Stimulated activated CD8-positive, alpha-beta memory T cell treated with anti-CD3 and anti-CD28 coated beads, Interleukin-4, amount 100 ng/mL, for 1 hour (primary cell): ENCODE results near the gene RRP8.

Source experiments
- DNase-seq, 2 donors: peaks; one replicate each; pipeline ENCODE4 v3.0.0-alpha.2; 2020; ENCODE audit warnings: low read depth in 2 of 2, low spot score in 1 of 2

RRP8 gene

DNA sequence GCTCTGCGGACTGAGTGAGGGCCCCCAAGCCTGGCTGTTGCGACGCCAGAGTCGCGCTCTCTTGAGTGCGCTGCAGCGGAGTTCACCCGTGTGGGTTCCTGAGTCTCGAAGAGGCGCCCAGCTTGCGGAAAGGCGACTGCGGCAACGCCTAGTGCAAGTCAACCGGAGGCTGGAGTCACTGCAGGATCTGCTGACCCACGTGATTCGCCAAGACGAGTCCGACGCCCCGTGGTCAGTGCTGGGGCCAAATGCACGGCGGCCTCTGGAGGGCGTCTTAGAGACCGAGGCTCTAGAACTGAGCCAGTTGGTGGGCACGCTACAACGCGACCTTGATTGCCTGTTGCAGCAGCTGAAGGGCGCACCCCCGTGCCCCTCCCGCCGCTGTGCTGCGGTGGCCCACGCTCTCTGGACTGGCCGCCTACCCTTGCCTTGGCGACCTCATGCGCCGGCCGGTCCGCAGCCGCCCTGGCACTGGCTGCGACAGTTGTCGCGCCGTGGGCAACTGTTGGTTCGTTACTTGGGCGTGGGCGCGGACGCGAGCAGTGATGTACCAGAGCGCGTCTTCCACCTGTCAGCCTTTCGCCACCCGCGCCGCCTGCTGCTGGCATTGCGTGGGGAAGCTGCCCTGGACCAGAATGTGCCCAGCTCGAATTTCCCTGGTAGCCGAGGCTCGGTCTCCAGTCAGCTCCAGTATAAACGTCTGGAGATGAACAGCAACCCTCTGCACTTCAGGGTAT lies 32.6 kb downstream of the RRP8 start:
- no peak for DNase-seq

DNA sequence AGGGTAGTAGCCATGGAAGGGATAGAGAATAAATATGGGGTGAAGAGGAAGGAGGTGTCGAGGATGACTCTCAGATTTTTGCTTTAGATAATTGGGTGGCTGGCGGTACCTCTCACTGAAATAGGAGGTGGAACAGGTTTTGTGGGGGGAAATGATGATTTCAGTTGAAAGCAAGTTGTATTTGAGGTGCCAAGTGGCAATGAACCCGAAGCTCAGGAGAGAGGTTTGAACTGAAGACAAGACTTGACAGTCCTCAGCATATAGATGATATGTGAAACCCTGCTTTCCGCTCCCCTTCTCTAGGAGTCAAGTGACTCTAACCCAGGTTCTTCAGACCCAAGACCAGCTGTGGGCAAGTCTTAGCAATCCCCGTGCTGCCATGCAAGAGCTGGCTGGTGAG lies 33.7 kb downstream of the RRP8 start:
- DNase-seq = no peak

DNA sequence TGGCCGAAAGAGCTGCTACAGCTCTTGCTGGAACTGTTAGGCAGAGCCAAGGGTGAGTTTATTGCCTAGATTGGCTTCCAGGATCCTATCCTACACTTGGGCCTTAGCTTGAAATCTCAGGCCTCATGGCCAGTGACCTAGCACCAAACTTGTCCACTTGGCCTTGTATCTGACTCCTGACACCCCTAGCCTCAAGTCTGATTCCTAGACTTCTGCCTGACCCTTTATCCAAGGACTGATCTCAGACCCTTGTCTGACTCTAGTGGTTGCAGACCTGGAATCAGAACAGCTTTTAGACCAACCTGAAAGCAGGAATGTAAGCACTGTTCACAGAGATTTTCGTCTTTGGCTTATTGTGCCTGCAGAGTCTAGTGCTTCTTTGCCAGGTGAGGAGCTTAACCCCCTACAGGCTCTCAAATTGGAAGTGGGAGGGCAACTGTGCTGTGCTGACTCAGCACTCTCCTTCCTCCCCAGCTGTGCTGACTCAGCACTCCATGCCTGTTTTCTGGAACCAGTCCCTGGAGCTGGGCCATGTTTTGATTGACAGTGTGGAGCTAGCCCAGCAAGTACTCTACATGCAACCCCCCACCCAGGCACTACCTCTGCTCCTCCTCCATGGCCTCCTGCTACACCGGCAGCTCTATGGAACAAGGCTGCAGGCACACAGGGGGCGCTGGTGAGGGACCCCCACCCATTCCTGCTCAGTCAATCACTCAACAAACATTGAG lies 35.1 kb downstream of the RRP8 start:
- no peak for DNase-seq

DNA sequence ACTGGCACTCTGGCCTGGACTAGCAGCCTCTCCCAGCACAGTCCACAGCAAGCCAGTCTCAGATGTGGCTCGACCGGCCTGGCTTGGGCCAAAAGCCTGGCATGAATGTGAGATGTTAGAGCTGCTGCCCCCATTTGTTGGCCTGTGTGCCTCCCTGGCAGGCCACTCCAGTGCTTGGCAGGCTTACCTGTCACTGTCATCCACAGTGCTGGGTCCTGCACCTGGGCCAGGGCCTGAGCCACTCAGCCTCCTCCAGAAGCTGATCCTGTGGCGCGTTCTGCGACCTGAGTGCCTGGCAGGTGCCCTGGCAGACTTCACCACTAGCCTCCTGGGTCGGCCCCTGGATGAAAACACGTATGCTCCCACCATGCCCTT lies 36.1 kb downstream of the RRP8 start:
- DNase-seq = no peak

DNA sequence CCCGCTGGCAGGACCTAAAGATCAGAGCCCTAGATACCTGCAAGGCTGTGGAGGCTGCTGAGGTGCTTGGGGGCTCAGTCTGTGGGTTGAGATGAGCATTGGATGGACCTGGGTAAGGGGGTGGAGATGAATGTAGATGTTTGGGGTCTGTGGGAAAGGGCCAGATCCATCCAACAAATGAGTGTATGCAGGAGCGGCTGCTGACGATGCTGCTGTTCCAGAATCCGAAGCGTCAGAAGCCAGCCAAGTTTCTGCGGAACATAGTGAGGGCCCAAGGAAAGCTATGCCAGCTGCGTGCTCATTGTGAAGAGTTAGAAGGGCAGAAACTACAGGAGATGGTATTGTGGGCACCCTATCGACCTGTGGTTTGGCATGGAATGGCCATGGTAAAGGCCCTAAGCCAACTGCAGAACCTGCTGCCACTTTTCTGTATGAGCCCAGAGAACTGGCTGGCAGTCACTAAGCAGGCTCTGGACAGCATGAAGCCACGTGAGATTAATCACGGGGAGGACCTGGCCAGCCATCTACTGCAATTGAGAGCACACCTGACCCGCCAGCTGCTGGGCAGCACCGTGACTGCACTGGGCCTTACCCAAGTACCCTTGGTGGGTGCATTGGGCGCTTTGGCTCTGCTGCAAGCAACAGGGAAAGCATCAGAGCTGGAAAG lies 36.6 kb downstream of the RRP8 start:
- no peak for DNase-seq

DNA sequence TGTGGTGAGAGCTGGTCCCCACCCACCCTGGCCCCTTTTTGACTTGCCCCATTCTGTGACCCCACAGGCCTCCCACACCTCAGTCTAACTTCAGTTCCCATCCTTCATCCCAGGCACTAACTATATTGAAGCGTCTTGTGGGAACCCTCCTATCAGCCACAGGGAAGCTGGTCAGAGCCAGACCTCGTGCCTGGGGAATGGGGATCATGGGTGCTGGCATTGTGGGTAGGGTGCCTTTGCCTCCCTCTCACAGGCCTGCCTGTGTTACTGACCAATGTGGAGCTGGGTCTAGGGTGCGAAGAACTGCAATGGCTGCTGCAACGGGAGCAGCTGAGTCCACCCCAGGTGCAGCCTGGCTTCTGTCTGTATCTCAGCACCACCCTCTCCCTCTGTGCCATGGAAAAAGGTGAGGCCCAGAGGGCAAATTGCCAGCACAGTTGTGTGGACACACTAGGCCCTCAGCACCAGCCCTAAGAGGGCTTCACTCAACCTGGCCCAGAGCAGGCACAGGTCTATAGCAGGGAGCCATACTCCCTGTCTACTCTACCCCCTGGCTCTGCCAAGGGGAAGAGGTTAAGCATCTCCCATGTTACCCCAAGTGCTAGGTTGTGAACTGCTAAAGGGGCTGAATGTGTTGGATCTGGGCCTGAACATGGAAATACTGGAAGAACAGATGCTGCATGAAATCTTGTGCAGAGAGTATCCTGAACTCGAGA lies 37.3 kb downstream of the RRP8 start:
- no peak for DNase-seq

DNA sequence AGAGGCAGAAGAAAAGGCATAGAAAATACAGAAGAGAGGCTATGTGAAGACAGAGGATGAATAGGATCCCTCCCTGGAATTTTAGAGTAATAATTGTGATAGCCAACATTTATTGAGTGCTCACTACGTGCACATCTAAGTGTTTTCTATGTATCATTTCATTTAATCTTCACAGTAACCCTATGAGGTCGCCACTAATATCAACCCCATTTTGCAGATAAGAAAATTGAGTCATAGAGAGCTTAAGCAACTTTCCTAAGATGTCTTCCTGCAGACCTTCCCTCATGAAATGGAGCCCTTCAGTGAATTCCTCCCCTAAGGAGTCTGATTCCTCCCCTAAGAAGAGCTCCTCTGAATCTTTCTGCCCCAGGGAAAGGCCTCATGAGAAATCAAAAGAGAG lies 38.1 kb downstream of the RRP8 start:
- DNase-seq = no peak

DNA sequence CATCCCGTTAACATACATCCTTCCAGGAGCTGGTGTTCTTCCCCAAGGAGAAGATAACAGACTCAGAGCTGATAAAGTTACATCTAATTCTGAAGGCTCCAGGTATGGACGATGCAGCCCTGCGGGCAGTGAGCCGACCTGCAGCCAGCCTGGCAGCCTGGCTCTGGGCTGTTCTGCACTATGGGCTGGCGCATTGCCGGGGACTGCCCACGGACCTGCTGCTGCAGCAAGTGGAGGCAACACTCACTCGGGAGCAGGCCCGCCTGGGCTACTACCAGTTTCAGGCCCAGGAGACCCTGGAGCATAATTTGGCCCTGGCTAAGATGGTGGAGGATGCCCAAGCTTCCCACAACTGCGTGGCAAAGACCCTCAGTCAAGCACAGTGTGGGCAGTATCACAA lies 39.7 kb downstream of the RRP8 start:
- no peak for DNase-seq

DNA sequence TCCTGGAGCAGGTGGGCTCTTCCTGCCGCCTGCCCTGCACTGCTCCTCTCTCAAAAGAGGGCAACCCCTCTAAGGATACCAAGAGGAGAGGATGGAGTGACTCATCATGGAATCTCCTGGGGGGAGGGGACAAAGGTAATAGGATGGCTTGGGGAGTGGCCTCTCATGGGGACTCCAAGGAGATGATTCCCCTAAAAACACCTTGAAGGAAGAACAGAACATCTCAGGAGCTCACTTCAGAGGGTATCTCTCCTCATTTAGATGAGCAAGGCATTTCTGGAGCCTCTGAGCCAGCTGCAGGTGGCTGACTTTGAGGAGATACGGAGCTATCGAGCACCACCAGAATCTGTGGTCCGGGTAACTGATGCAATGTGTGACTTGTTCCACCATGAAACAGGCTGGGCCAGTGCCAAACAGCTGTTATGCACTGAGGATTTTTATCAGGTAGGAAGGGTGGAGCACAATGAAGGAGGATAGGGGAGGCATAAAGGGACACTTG lies 40.2 kb downstream of the RRP8 start:
- DNase-seq = no peak

DNA sequence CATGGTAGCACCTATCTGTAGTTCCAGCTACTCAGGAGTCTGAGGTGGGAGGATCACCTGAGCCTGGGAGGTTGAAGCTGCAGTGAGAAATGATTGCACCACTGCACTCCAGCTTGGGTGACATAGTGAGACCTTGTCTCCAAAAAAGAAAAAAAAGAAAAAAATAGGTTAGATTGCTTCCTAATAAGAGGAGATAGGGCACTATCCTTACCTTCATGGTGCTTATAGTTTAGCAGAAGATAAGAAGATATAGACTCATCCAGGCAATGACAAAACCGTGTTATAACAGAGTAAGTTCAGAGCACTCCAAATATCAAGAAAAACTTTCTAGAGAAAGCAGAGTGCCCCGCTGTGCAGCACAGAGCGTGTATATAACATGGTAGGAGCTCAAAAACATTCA lies 42.1 kb downstream of the RRP8 start:
- DNase-seq = no peak

DNA sequence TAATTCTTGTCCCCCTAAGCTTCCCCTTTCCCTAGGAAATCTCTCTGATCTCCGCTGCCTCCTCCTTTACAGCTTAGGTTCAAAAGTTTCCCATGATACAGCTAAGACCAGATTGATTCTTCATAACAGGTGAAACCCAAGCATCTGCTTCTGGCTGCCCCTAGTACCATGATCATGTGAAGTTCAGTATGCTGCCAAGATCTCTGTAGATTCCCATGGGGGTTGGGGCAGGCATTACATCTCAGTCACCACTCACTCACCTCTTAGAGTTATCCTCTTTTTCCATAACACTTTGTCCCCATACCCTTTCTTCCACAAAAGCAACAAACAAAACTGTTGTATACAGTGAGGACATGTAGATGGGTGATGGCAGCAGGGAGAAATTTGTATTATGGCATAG lies 44.0 kb downstream of the RRP8 start:
- no peak for DNase-seq

DNA sequence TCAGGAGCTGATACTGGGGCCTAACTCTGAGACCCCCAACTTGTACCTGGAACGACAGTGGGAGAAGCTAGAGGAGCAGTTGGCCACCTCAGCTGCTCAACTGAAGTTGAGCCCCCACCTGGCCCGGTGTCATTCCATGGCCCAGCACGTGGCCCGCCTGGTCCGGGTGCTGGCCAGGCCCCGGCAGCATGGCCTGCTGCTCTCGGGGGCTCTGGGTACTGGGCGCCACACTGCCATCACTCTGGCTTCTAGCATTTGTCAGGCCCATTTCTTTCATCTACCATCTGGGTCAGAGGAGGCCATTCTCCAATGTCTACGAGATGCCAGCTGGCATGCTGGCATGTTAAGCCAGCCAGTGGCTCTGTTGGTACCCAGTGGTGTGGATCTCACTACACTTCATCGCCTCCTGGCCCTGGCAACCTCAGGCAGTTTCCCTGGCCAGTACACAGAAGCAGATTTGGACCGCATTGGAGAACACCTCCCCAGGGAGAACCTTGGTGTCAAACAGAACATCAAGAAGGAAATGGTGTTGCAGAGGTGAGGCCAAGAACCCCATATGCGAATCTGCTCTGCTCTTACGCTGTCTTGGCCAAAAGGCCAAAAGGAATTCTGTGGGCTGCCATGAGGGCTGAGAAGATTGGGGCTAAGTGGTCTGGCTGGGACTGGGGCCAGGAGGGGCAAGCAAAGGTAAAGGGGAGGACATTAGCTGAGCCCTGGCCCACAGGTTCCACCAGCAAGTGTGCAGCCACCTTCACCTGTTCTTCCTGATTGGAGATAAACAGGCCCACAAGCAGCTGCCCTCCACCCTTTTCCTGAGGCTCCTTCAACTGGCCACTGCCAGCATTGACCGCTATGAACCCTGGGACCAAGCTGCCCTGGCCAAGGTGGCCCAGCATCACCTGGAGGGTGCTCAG lies 45.4 kb downstream of the RRP8 start:
- DNase-seq = no peak

DNA sequence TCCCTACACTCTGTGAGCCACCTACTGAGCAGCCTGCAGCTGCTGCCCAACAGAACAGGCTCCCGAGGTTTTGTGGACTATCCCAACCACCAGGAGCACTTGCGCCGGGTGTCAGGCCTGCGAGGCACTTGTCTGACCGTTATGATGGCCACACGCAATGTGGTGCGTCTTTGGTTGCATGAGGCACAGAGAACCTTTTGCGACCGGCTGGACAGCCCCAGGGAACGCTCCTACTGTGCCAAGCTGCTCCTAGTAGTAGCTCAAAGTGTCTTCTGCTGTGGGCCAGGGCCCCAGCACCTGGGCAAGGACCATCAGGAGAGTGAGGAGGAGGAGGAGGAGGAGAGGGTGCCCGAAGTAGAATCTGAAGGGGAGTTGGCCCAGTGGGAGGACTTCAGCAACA lies 46.4 kb downstream of the RRP8 start:
- DNase-seq = no peak

DNA sequence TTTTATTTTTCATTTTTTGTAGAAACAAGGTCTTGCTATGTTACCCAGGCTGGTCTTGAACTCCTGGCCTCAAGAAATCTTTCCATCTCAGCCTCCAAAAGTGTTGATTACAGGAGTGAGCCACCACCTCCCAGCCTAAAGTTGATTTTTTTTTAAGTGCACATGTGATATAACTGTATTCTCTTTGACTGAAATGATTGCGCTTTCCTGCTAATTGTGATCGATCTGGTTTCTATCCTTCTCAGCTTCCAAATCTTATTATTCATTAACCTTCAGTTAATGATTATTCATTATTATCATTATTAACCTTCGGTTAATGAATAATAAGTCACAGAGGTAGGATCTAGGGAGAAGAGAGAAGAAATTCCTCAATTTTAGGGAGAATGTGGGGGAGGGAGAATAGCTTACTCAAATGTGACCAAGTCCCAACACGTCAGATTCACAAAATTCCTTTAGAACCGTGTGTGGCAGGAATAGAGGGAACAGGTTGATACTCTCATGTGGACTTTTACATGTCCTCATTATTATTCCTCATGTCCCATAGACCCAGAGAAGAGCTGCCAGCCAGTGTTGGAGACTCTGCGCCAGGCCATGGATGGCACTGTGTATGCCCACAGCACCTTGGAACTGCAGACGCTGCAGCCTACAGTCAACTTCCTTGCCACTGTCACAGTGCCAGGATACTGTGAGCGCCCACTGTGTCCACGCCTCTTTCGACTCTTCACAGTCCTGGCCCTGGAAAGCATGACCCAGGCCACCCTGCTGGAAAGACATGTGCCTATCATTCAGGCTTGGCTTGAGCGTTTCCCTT lies 47.1 kb downstream of the RRP8 start:
- DNase-seq = no peak

DNA sequence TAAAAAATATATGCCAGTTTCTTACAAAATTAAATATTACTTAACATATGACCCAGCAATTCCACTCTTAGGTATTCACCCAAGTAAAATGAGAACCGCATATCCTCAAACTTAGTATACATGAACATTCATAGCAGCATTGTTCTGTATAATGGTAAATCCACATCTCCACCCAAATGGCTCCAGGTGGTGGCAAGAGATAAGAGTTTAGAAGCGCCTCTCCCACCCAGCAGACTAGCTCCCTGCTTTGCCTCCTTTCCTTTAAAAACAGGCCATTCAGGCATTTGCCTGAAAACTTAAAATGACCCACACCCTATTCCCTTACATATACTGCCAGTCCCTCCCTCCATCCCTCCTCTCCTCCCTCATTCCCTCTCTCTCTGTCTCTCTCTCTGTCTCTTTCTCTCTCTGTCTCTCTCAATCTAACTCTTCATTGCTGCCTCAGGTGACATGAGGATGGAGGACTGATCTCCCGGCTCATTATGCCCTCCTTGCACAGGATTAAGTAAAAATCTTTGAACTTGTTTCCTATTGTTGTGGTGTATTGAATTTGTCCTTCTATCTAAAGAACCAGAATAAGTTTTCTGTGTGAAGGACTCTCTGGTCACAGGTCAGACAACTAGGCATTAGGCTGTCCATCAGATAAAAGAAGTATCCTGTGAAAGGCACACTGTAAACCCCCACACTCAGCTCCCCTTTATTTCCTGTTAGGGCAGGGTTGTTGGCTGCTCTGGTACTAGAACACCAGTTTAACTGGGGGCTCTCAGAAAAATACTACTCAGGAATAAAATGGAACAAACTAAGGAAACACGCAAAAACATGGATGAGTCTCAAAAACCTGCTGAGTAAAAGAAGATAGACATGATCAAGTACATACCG lies 48.3 kb downstream of the RRP8 start:
- no peak for DNase-seq

DNA sequence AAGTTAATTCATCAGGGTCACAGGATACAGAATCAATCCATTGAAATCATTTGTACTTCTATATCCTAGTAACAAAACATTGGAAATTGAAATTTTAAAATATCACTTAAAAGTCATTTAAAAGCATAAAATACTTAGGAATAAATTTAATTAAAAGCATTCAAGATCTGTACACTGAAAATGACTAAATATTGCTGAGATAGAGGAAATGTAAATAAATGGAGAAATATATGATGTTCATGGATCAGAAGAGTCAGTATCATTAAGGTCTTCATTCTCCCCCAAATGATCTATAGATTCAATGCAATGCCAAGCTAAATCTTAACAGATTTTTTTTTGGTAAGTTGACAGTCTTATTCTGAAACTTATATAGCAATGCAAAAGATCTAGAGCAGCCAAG lies 49.8 kb downstream of the RRP8 start:
- no peak for DNase-seq

DNA sequence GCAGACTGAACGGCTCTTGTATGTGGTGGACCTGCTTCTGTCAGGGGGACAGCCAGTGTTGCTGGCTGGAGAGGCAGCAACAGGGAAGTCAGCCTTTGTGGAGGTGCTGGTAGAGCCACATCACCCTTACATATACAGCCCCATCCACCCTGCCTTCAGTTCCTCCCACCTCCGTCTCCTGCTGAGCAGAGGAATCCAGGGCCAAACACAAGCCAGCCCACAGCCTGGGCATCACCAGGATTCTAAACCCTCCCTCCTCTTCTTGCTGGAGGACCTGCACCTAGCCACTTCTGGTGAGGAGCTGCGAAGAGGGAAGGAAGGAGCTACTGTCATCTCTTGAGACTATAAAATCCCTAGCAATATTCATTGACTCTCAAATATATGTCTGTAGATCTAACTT lies 54.8 kb downstream of the RRP8 start:
- no peak for DNase-seq

DNA sequence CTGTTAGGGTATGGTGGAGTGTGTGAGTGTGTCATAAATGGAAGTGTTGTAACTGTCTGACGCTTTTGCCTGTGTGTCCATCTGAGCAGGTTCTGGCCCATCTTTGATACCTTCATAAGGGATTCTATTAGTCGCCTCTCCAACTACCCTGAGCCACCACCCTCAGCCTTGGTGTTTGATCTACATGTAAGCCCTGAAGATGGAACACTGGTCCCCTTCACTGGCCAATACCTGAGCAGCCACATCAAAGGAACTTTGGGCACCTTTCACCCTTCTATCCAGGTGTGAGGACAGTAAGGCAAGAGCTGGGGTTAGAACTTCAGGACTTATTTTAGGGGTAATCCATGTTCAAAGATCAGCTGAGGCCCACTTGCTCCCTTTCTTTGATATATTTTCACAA lies 55.3 kb downstream of the RRP8 start:
- DNase-seq = no peak

DNA sequence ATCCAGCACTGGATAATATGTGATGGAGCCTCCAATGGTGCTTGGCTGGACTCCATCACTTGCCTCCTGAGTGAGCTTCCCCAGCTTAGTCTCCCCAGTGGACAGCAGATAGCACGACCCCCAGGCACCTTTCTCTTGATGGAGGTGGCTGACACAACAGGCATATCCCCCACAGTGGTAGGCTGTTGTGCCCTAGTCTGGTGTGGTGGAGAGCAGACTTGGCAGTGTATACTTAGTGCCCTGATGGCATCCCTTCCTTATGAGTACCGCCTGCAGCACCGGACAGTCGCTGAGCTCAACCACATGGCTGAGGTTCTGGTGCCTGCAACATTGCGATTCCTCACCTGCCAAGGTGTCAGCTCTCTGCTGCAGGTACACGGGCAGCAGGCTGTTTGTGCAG lies 56.2 kb downstream of the RRP8 start:
- DNase-seq = no peak
